ENCODE data around the gene STEAP4.

DNA sequence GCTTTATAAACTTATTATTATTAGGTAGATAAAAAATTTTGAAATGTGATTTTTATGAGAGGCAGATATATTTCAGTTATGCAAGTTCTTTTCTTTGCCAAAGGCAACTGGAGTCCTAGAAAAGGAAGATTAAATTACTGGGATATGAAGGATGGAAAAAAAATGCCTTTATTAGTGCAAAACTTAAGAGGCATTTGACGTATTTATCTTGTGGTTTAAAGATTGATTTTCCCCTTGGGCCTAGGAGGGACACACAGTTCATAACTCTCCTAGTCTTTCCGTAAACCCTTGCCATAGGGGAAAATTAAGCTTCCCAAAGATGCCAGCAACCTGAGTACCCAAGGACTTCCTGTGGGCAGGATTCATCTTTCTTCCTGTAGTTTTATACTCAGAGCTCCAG, 3.1 kb upstream of the STEAP4 start:
- TF ChIP-seq EZH2 (IDR thresholded peaks at IDR 0.05) (no peak), POLR2AphosphoS5 (IDR thresholded peaks at IDR 0.05; ENCODE audit: borderline replicate concordance, low read depth, low read length) (peak; percentile 70; the same call in 1 of the 2 replicates)

All from SK-N-MC (cell line).